Trophoblast cell (in vitro differentiated cells and primary cell): ENCODE data around the gene U2AF2.

Experiments used
- DNase-seq, 2 donors: peaks; one replicate each; pipeline ENCODE4 v3.0.0-alpha.2; 2016
- H2AFZ ChIP-seq: 2 replicates; pipeline ENCODE4 v1.6.1; 2013; ENCODE audit warnings: low read length, moderate library complexity, mild to moderate bottlenecking; ENCODE audit not compliant: insufficient read depth, poor library complexity
- H2AK5ac ChIP-seq: 2 replicates; pipeline ENCODE4 v1.6.1; 2013; ENCODE audit warnings: mild to moderate bottlenecking, low read length
- H2BK120ac ChIP-seq: 2 replicates; pipeline ENCODE4 v1.6.1; 2013; ENCODE audit warnings: low read length, mild to moderate bottlenecking, moderate library complexity; ENCODE audit not compliant: insufficient read depth, poor library complexity
- H2BK12ac ChIP-seq: 2 replicates; pipeline ENCODE4 v1.6.1; 2013; ENCODE audit warnings: mild to moderate bottlenecking, low read length, moderate library complexity
- H2BK5ac ChIP-seq: 2 replicates; pipeline ENCODE4 v1.6.1; 2013; ENCODE audit warnings: low read length, low read depth, moderate library complexity, mild to moderate bottlenecking; ENCODE audit not compliant: poor library complexity
- H3K14ac ChIP-seq: 2 replicates; pipeline ENCODE4 v1.6.1; 2013; ENCODE audit warnings: mild to moderate bottlenecking, low read length
- H3K18ac ChIP-seq: 2 replicates; pipeline ENCODE4 v1.6.1; 2013; ENCODE audit warnings: mild to moderate bottlenecking, low read length
- H3K23ac ChIP-seq: 2 replicates; pipeline ENCODE4 v1.6.1; 2013; ENCODE audit warnings: low read length
- H3K27ac ChIP-seq: 2 replicates; pipeline ENCODE4 v1.5.1; 2013; ENCODE audit warnings: low read depth, mild to moderate bottlenecking, inconsistent platforms, low read length, moderate library complexity
- H3K27me3 ChIP-seq: 2 replicates; pipeline ENCODE4 v1.6.1; 2013; ENCODE audit warnings: inconsistent platforms, mild to moderate bottlenecking, low read length, moderate library complexity; ENCODE audit not compliant: insufficient read depth
- H3K36me3 ChIP-seq, 2 experiments: 1 replicate in 1 of 2; 2 replicates in 1 of 2; pipeline ENCODE4 v1.6.1; 2013; ENCODE audit warnings: low read length in 2 of 2, mild to moderate bottlenecking in 2 of 2, moderate library complexity in 1 of 2; ENCODE audit not compliant: insufficient read depth in 2 of 2, control insufficient read depth in 1 of 2
- H3K4ac ChIP-seq: 2 replicates; pipeline ENCODE4 v1.6.1; 2013; ENCODE audit warnings: low read depth, mild to moderate bottlenecking, low read length, moderate library complexity
- H3K4me1 ChIP-seq, 2 experiments: 1 replicate in 1 of 2; 2 replicates in 1 of 2; pipeline ENCODE4 v1.6.1; 2013; ENCODE audit warnings: low read length in 2 of 2, mild to moderate bottlenecking in 2 of 2, moderate library complexity in 1 of 2; ENCODE audit not compliant: insufficient read depth in 2 of 2, control insufficient read depth in 1 of 2
- H3K4me2 ChIP-seq: 2 replicates; pipeline ENCODE4 v1.6.1; 2013; ENCODE audit warnings: inconsistent platforms, mild to moderate bottlenecking, low read length, moderate library complexity
- H3K4me3 ChIP-seq: 2 replicates; pipeline ENCODE4 v1.5.1; 2013; ENCODE audit warnings: mild to moderate bottlenecking, low read depth, low read length, inconsistent platforms
- H3K79me1 ChIP-seq: one replicate; pipeline ENCODE4 v1.6.1; 2013; ENCODE audit warnings: low read length
- H3K79me2 ChIP-seq: 2 replicates; pipeline ENCODE4 v1.6.1; 2013; ENCODE audit warnings: low read length, mild to moderate bottlenecking; ENCODE audit not compliant: control insufficient read depth, insufficient read depth, poor library complexity
- H3K9ac ChIP-seq: 2 replicates; pipeline ENCODE4 v1.6.1; 2013; ENCODE audit warnings: mild to moderate bottlenecking, low read length
- H3K9me3 ChIP-seq: 2 replicates; pipeline ENCODE4 v1.6.1; 2013; ENCODE audit warnings: low read depth, mild to moderate bottlenecking, control low read depth, inconsistent platforms, low read length; ENCODE audit not compliant: insufficient read depth
- H4K12ac ChIP-seq: 2 replicates; pipeline ENCODE4 v1.6.1; 2013; ENCODE audit warnings: low read depth, mild to moderate bottlenecking, low read length, moderate library complexity
- H4K8ac ChIP-seq: 2 replicates; pipeline ENCODE4 v1.6.1; 2013; ENCODE audit warnings: low read depth, mild to moderate bottlenecking, low read length, moderate library complexity
- H4K91ac ChIP-seq: one replicate; pipeline ENCODE4 v1.6.1; 2013; ENCODE audit warnings: low read depth, mild to moderate bottlenecking, low read length, moderate library complexity
- WGBS: extraction: QIAGEN DNeasy Blood & Tissue Kit; methylation state at CpG from one replicate; pipeline ENCODE4 v1.1.7; 2013; ENCODE audit warnings: missing lambda C conversion rate; ENCODE audit not compliant: insufficient read length, insufficient coverage; ENCODE audit errors: extremely low coverage; 5-methylcytosine and 5-hydroxymethylcytosine counted together

The U2AF2 gene

DNA sequence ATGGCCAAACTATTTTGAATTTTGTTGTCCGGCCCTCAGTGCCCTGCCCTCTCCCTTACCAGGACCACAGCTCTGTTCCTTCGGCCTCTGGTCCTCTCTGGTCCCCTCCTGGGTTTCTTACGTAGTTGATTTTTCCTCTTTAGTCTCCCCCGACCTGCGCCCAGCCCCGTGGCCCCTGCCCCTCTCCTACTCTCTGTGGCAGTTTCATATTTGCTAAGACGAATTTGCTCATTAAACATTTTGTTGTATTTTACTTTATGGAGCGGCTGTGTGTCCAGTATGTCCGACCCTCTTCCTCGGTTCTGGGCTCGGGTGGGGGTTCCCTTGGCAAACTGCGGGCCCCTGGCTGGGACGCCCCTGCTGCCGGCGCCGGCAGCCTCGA, 19.6 kb downstream of the U2AF2 start:
- Histone ChIP-seq H3K18ac (no peak overlapping the region), H3K4me3 (peak overlapping the region; percentile 98), H3K9me3 (peaks cover 2% of the 10 kb centered on the region), H2BK5ac (no peak overlapping the region), H3K9ac (peak overlapping the region; percentile 70), H2AK5ac (no peak overlapping the region), H4K8ac (peak overlapping the region; percentile 73), H3K27ac (no peak overlapping the region), H2BK12ac (no peak overlapping the region), H2BK120ac (no peak overlapping the region), H4K12ac (no peak overlapping the region), H3K4ac (no peak overlapping the region), H4K91ac (peak overlapping the region; percentile 11), H3K36me3 (peaks cover 45 to 56% of the 10 kb centered on the region in 2 experiments), H3K14ac (no peak overlapping the region), H3K4me2 (peak overlapping the region; percentile 65), H3K27me3 (no peaks in the 10 kb centered on the region), H3K4me1 (peaks cover 0 to 3% of the 10 kb centered on the region in 2 experiments), H3K79me2 (peaks cover 9% of the 10 kb centered on the region), H3K79me1 (peaks cover 4% of the 10 kb centered on the region), H3K23ac (no peak overlapping the region), H2AFZ (no peak overlapping the region)
- WGBS: no CpG with 5 or more reads among the region's 17 CpGs
- DNase-seq: peak in 1 of 2 donors; percentile 5

DNA sequence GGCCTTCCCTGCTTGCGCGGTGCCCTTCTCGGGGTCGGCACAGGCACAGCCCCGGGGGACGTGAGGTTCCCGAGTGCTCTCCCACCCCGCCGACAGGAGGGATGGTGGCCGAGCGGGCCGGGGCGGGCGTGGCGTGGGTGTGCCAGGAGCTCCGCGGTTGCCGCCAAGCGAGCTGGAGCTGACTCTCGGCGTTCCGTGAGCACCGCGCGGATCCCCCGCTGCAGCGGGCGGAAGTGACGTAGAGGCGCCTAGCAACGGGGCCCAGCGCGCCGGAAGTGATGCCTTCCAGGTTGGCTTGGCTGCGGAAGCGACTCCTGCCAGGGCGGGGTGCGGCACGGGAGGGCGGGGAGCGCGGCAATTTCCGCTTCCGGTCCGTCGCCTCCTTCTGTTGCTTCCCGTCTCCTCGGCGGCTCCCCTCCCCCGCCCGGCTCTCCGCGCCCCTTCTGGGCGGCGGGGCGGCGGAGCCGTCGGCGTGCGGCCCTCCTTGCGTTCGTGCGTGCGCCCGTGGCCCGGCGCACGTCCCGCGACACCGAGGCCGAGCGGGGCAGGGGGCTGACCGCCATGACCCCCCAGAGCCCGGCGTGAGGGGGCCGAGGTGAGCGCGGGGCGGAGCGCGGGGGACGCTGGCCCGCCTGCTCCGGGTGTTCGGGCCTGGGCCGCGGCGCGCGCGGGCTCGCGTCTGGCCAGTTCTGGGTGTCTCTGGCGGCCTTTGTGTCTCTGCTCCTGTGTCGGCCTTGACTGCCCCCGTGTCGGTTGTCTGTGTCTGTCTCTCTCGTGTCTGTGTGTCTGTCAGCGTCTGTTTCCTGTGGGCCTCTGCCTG, 20.2 kb downstream of the U2AF2 start, which contains the start of gene EPN1:
EPN1 (plus strand) TSS at position 386 of the 820 bp plus-strand sequence. CDS start 3,402 bp downstream, outside the sequence.
- peaks cover 4% of the 10 kb centered on the region for H3K79me1 ChIP-seq
- no peak within 1 kb of the TSS for H2BK12ac ChIP-seq
- no CpG with 5 or more reads among the region's 101 CpGs for WGBS

DNA sequence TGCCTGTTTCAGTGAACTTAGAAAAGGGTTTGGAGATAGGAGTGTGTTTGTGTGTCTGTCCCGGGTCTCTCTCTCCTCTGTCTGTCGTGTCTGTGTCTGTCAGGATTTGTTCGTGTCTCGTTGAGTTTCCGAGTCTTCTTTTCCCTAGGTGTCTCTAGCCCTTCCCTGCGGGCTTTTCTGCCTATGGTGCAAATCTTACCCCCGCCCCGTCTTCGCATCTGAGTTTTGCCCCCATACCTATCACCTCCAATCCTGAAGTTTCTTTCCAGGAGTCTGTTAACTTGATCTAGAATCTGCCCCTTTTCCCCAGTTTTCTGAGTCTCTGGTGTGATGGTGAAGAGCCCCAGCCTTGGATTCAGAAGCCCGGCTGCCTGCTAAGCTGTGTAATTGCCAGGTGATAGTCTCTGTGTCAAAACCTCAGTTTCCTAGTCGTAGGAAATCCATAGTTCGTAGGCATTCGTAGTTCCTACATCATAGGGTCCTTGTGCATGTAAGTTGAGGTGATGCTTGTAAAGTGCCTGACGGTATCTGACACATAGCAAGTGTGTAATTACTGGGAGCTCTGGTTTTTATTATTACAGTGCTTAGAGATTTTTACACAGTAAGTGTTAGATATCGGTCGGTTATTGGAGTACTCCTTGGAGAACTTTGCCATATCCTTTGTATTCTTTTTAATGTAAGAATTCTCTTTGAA, 21.0 kb downstream of the U2AF2 start:
- peak overlapping the region; percentile 98 for H3K9ac ChIP-seq
- peak overlapping the region; percentile 98 for H3K4me3 ChIP-seq
- H3K9me3 ChIP-seq: no peaks in the 10 kb centered on the region
- H4K91ac ChIP-seq: peak overlapping the region; percentile 93
- peaks cover 0 to 3% of the 10 kb centered on the region in 2 experiments for H3K4me1 ChIP-seq
- H3K4ac ChIP-seq: peak overlapping the region; percentile 89
- no peak for DNase-seq
- H2AFZ ChIP-seq: peak overlapping the region; percentile 88
- H4K8ac ChIP-seq: peak overlapping the region; percentile 95
- H3K4me2 ChIP-seq: peak overlapping the region; percentile 78
- peak overlapping the region; percentile 55 for H3K23ac ChIP-seq
- peak overlapping the region; percentile 95 for H3K14ac ChIP-seq
- WGBS: no CpG with 5 or more reads among the region's 16 CpGs
- no peak overlapping the region for H2BK120ac ChIP-seq
- peaks cover 45 to 55% of the 10 kb centered on the region in 2 experiments for H3K36me3 ChIP-seq
- peaks cover 9% of the 10 kb centered on the region for H3K79me2 ChIP-seq
- peak overlapping the region; percentile 60 for H2AK5ac ChIP-seq
- no peaks in the 10 kb centered on the region for H3K27me3 ChIP-seq
- H4K12ac ChIP-seq: peak overlapping the region; percentile 93
- H2BK5ac ChIP-seq: peak overlapping the region; percentile 87
- no peak overlapping the region for H3K27ac ChIP-seq
- peak overlapping the region; percentile 99 for H3K18ac ChIP-seq
- H3K79me1 ChIP-seq: peaks cover 4% of the 10 kb centered on the region
- H2BK12ac ChIP-seq: no peak overlapping the region

More for the DNA sequence above, 20.2 kb downstream of the U2AF2 start, which contains the start of gene EPN1:
- Histone ChIP-seq H4K91ac (peak within 1 kb of the TSS; percentile 93), H4K12ac (peak within 1 kb of the TSS; percentile 93), H3K79me2 (peaks cover 9% of the 10 kb centered on the region), H3K18ac (peak within 1 kb of the TSS; percentile 99), H3K4me3 (peak within 1 kb of the TSS; percentile 98), H3K14ac (peak within 1 kb of the TSS; percentile 95), H3K9me3 (peaks cover 2% of the 10 kb centered on the region), H3K4ac (peak within 1 kb of the TSS; percentile 89), H3K36me3 (peaks cover 45 to 56% of the 10 kb centered on the region in 2 experiments), H3K4me2 (peak within 1 kb of the TSS; percentile 78), H2AFZ (peak within 1 kb of the TSS; percentile 88), H3K4me1 (peaks cover 0 to 3% of the 10 kb centered on the region in 2 experiments), H3K27me3 (no peaks in the 10 kb centered on the region), H2BK5ac (peak within 1 kb of the TSS; percentile 87), H2BK120ac (peak within 1 kb of the TSS; percentile 84), H4K8ac (peak within 1 kb of the TSS; percentile 95), H3K23ac (peak within 1 kb of the TSS; percentile 55), H2AK5ac (peak within 1 kb of the TSS; percentile 60), H3K9ac (peak within 1 kb of the TSS; percentile 98), H3K27ac (peak within 1 kb of the TSS; percentile 61)
- peak; percentile 98 for DNase-seq

DNA sequence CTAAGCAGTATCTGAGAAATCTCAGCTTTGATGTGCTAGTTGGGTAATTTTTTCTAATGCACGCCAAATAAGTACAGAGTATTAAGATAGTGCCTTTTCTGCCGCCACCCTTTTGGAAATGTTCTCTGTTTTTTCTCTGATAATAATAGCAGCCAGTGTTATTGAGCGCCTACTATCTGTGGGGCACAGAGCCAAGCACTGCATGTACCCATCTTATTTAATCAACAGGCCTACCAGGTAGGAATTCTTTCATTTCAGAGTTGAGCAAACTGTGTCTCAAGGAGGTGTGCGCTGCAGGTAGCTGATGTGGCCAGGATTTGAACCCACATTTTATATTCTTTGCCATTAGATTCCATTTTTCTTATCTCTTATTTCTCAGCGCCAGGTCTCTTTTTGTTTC, 21.5 kb downstream of the U2AF2 start:
- Histone ChIP-seq H3K4me1 (peaks cover 0 to 3% of the 10 kb centered on the region in 2 experiments), H3K9me3 (no peaks in the 10 kb centered on the region), H3K9ac (no peak overlapping the region), H2BK120ac (no peak overlapping the region), H3K18ac (no peak overlapping the region), H3K14ac (no peak overlapping the region), H2BK5ac (no peak overlapping the region), H2AFZ (no peak overlapping the region), H4K91ac (no peak overlapping the region), H2AK5ac (no peak overlapping the region), H2BK12ac (no peak overlapping the region), H3K27ac (no peak overlapping the region), H3K4me3 (no peak overlapping the region), H3K79me2 (peaks cover 9% of the 10 kb centered on the region), H3K36me3 (peaks cover 49 to 57% of the 10 kb centered on the region in 2 experiments), H3K79me1 (peaks cover 4% of the 10 kb centered on the region), H3K4me2 (peak overlapping the region; percentile 20), H3K27me3 (no peaks in the 10 kb centered on the region), H3K23ac (no peak overlapping the region), H3K4ac (peak overlapping the region; percentile 34), H4K12ac (no peak overlapping the region), H4K8ac (no peak overlapping the region)
- no peak for DNase-seq
- no CpG with 5 or more reads among the region's 5 CpGs for WGBS
